H1 (cell line): ENCODE results near the gene SLC6A17. TPM values are rescaled to one million over a fixed set of nuclear protein-coding genes. Genes with fewer than 3 reads are reported as not detected.
A peak's percentile ranks its signal among the peaks of the same experiment; 100 is the strongest.

Experiments
- CTCF ChIA-PET: fragments of 300-600 bp; sonication (Branson Sonifier 250); formaldehyde crosslinking; loops from one replicate; lab custom pipeline; 2021; ENCODE audit not compliant: partially characterized antibody; lab: Charles Lee
- POLR2A ChIA-PET: fragments of 300-600 bp; sonication (Branson Sonifier 250); formaldehyde crosslinking; loops from one replicate; lab custom pipeline; 2021; ENCODE audit warnings: inconsistent platforms; ENCODE audit not compliant: partially characterized antibody; lab: Charles Lee
- DNase-seq, 2 experiments: peaks; one replicate each; pipeline versions ENCODE4 v3.0.0 to v3.0.0-alpha.2; 2010 to 2022; ENCODE audit warnings: low spot score in 2 of 2, low read depth in 1 of 2, mixed read lengths in 1 of 2
- FAIRE-seq: peaks from 2 replicates; lab custom pipeline; 2011; peaks lifted over from hg19 to GRCh38; lab: Jason Lieb, UNC
- H2AFZ ChIP-seq: 2 replicates; pipeline ENCODE4 v1.8.1; 2012; ENCODE audit warnings: low read length, inconsistent platforms
- H2AK5ac ChIP-seq: 2 replicates; pipeline ENCODE4 v1.6.1; 2013; ENCODE audit warnings: low read depth, low read length
- H2BK120ac ChIP-seq: replicated peaks from 2 replicates; pipeline ENCODE3; 2013; ENCODE audit warnings: low read depth, low read length, inconsistent platforms
- H2BK12ac ChIP-seq: 2 replicates; pipeline ENCODE4 v1.6.1; 2013; ENCODE audit warnings: low read depth, low read length
- H2BK15ac ChIP-seq: 2 replicates; pipeline ENCODE4 v1.6.1; 2013; ENCODE audit warnings: low read length
- H2BK20ac ChIP-seq: 2 replicates; pipeline ENCODE4 v1.6.1; 2013; ENCODE audit warnings: low read length
- H2BK5ac ChIP-seq: 2 replicates; pipeline ENCODE4 v1.6.1; 2013; ENCODE audit warnings: low read depth, low read length
- H3K14ac ChIP-seq: 2 replicates; pipeline ENCODE4 v1.6.1; 2013; ENCODE audit warnings: inconsistent platforms; ENCODE audit not compliant: insufficient read length
- H3K18ac ChIP-seq: 2 replicates; pipeline ENCODE4 v1.6.1; 2013; ENCODE audit warnings: low read length; ENCODE audit errors: extremely low read depth
- H3K23ac ChIP-seq: 2 replicates; pipeline ENCODE4 v1.6.1; 2013; ENCODE audit warnings: inconsistent platforms; ENCODE audit not compliant: insufficient read length
- H3K23me2 ChIP-seq: 2 replicates; pipeline ENCODE4 v1.6.1; 2013; ENCODE audit warnings: low read depth, low read length
- H3K27ac ChIP-seq: 2 replicates; pipeline ENCODE4 v1.6.1; 2011; ENCODE audit warnings: low read depth, low read length, inconsistent platforms
- H3K27me3 ChIP-seq, 4 experiments: replicated peaks in 1 of 4; 1 replicate in 1 of 4; 2 replicates in 3 of 4; pipeline versions ENCODE4 v1.6.1 to v1.8.1; 2011 to 2013; ENCODE audit warnings: low read length in 3 of 4, mild to moderate bottlenecking in 3 of 4, inconsistent platforms in 2 of 4, mixed read lengths in 2 of 4, moderate library complexity in 1 of 4; ENCODE audit not compliant: control insufficient read depth in 3 of 4, insufficient read depth in 3 of 4; ENCODE audit errors: extremely low read depth in 1 of 4
- H3K36me3 ChIP-seq, 4 experiments: 2 replicates each; pipeline versions ENCODE4 v1.6.1 to v1.8.1; 2011 to 2013; ENCODE audit warnings: mild to moderate bottlenecking in 4 of 4, low read length in 3 of 4, moderate library complexity in 2 of 4, control low read depth in 1 of 4, inconsistent platforms in 1 of 4; ENCODE audit not compliant: insufficient read depth in 4 of 4, control insufficient read depth in 2 of 4
- H3K4ac ChIP-seq: replicated peaks from 2 replicates; pipeline ENCODE3; 2013; ENCODE audit warnings: low read length, low read depth, mixed read lengths, inconsistent platforms; ENCODE audit not compliant: insufficient read length
- H3K4me1 ChIP-seq, 4 experiments: replicated peaks in 1 of 4; 1 replicate in 1 of 4; 2 replicates in 3 of 4; pipeline versions ENCODE4 v1.6.1 to v1.8.1; 2011 to 2013; ENCODE audit warnings: low read length in 3 of 4, inconsistent platforms in 2 of 4, mixed read lengths in 1 of 4; ENCODE audit not compliant: insufficient read depth in 4 of 4, control insufficient read depth in 3 of 4
- H3K4me2 ChIP-seq, 2 experiments: 2 replicates each; pipeline versions ENCODE4 v1.6.1 to v1.8.1; 2011 to 2013; ENCODE audit warnings: low read depth in 2 of 2, low read length in 2 of 2, control low read depth in 1 of 2, inconsistent platforms in 1 of 2, mild to moderate bottlenecking in 1 of 2; ENCODE audit not compliant: insufficient read depth in 1 of 2
- H3K4me3 ChIP-seq, 4 experiments: fragments of 200-600, 300-600 bp in 1 of 4; sonication (generic), shearing (Covaris generic), sonication (Bioruptor Twin) in 1 of 4; 2 replicates each; pipeline versions ENCODE4 v1.5.1 to v1.8.1; 2011 to 2016; ENCODE audit warnings: low read length in 4 of 4, low read depth in 3 of 4, control low read depth in 2 of 4, inconsistent platforms in 2 of 4, mild to moderate bottlenecking in 2 of 4, mixed read lengths in 1 of 4, moderate library complexity in 1 of 4; ENCODE audit not compliant: insufficient read depth in 2 of 4; ENCODE audit errors: extremely low read depth in 1 of 4
- H3K56ac ChIP-seq: replicated peaks from 2 replicates; pipeline ENCODE3; 2013; ENCODE audit warnings: low read depth, mild to moderate bottlenecking, mixed read lengths, low read length, inconsistent platforms; ENCODE audit not compliant: insufficient read length
- H3K79me1 ChIP-seq: 2 replicates; pipeline ENCODE4 v1.6.1; 2013; ENCODE audit warnings: low read depth, low read length, control low read depth
- H3K79me2 ChIP-seq, 2 experiments: 2 replicates each; pipeline versions ENCODE4 v1.6.1 to v1.8.1; 2012 to 2013; ENCODE audit warnings: low read length in 2 of 2, mild to moderate bottlenecking in 2 of 2, inconsistent platforms in 1 of 2; ENCODE audit not compliant: insufficient read depth in 2 of 2, control insufficient read depth in 1 of 2
- H3K9ac ChIP-seq, 4 experiments: replicated peaks in 1 of 4; 1 replicate in 1 of 4; 2 replicates in 3 of 4; pipeline versions ENCODE4 v1.6.1 to v1.8.1; 2011 to 2013; ENCODE audit warnings: low read depth in 3 of 4, low read length in 3 of 4, control low read depth in 2 of 4, mild to moderate bottlenecking in 2 of 4, moderate library complexity in 2 of 4, inconsistent platforms in 1 of 4; ENCODE audit errors: extremely low read depth in 1 of 4
- H3K9me3 ChIP-seq, 2 experiments: 2 replicates each; pipeline versions ENCODE4 v1.6.1 to v1.8.1; 2012 to 2013; ENCODE audit warnings: mild to moderate bottlenecking in 2 of 2, moderate library complexity in 2 of 2, control low read depth in 1 of 2, inconsistent platforms in 1 of 2, low read depth in 1 of 2, low read length in 1 of 2, mixed read lengths in 1 of 2; ENCODE audit not compliant: insufficient read depth in 2 of 2
- H4K20me1 ChIP-seq, 2 experiments: replicated peaks in 1 of 2; 2 replicates each; pipeline versions ENCODE3 to v1.8.1; 2011 to 2013; ENCODE audit warnings: inconsistent platforms in 2 of 2, low read length in 2 of 2, mild to moderate bottlenecking in 1 of 2; ENCODE audit not compliant: insufficient read depth in 2 of 2, control insufficient read depth in 1 of 2
- H4K5ac ChIP-seq: 2 replicates; pipeline ENCODE4 v1.6.1; 2013; ENCODE audit warnings: low read length, low read depth, mixed read lengths, inconsistent platforms; ENCODE audit not compliant: insufficient read length
- H4K8ac ChIP-seq: 2 replicates; pipeline ENCODE4 v1.8.0; 2013; ENCODE audit warnings: mild to moderate bottlenecking, moderate library complexity, low read length, inconsistent platforms; ENCODE audit not compliant: insufficient read depth; ENCODE audit errors: extremely low read depth
- H4K91ac ChIP-seq: replicated peaks from 2 replicates; pipeline ENCODE3; 2013; ENCODE audit warnings: low read length, mixed read lengths, inconsistent platforms; ENCODE audit not compliant: insufficient read length
- BCL11A ChIP-seq, 2 experiments: IDR thresholded peaks; one replicate each; pipeline ENCODE4 v1.6.1; 2011; ENCODE audit warnings: low read depth in 2 of 2, low read length in 2 of 2, mild to moderate bottlenecking in 2 of 2
- GABPA ChIP-seq: IDR thresholded peaks from 2 replicates; pipeline ENCODE4 v1.6.1; 2011; ENCODE audit warnings: mild to moderate bottlenecking, low read length, moderate library complexity, borderline replicate concordance; ENCODE audit not compliant: insufficient read depth
- JUND ChIP-seq: IDR thresholded peaks from 2 replicates; pipeline ENCODE4 v1.6.1; 2011; ENCODE audit warnings: mild to moderate bottlenecking, improper control_type of control experiment, low read length
- KDM1A ChIP-seq: fragments of 200-600, 300-600 bp; sonication (generic); IDR thresholded peaks from 2 replicates; pipeline ENCODE4 v1.7.1; 2016; ENCODE audit warnings: mild to moderate bottlenecking, low read length, borderline replicate concordance
- RAD21 ChIP-seq, 2 experiments: IDR thresholded peaks in 1 of 2; conservative IDR thresholded peaks in 1 of 2; 2 replicates each; pipeline ENCODE4 v1.6.1; 2011; ENCODE audit warnings: low read depth in 2 of 2, low read length in 2 of 2, improper control_type of control experiment in 1 of 2, inconsistent platforms in 1 of 2, mild to moderate bottlenecking in 1 of 2, moderate library complexity in 1 of 2
- SIN3A ChIP-seq, 2 experiments: IDR thresholded peaks in 1 of 2; conservative IDR thresholded peaks in 1 of 2; 2 replicates each; pipeline ENCODE4 v1.6.1; 2011 to 2012; ENCODE audit warnings: low read length in 2 of 2, improper control_type of control experiment in 1 of 2, low read depth in 1 of 2, mild to moderate bottlenecking in 1 of 2
- SP2 ChIP-seq: IDR thresholded peaks from 2 replicates; pipeline ENCODE4 v1.6.1; 2012; ENCODE audit warnings: mild to moderate bottlenecking, low read length, inconsistent platforms
- WGBS, 2 experiments: shearing (Covaris generic) in 1 of 2; methylation state at CpG; one replicate each; pipeline versions ENCODE4 v1.1.6 to v1.1.7; 2013 to 2015; ENCODE audit warnings: low lambda C conversion rate in 2 of 2, mixed read lengths in 2 of 2, inconsistent platforms in 1 of 2, low coverage in 1 of 2, missing lambda C conversion rate in 1 of 2; ENCODE audit not compliant: insufficient replicate concordance in 2 of 2, insufficient coverage in 1 of 2, insufficient read length in 1 of 2; ENCODE audit errors: extremely low coverage in 1 of 2, missing lambda C conversion rate in 1 of 2; 5-methylcytosine and 5-hydroxymethylcytosine counted together
- polyA plus RNA-seq, 7 experiments: library from polyadenylated mRNA; depleted of rRNA in 3 of 7; stranded (reverse) in 5 of 7; unstranded in 2 of 7; fragments of >200 nt in 5 of 7; fragments of 200-250 nt in 2 of 7; gene quantifications; 1 replicate in 5 of 7; 2 replicates in 1 of 7; 4 replicates in 1 of 7; pipeline versions ENCODE4 v1.2.1 to v1.2.3, GENCODE V29; 2011 to 2013; ENCODE audit warnings: missing spikeins in 2 of 7, mixed read lengths in 2 of 7
- total RNA-seq: library from RNA; stranded (reverse); fragmentation: NEBNext Ultra II Directional; extraction: Animal tissue kit (Norgen Biotek cat#: 25700); gene quantifications from 2 replicates; pipeline ENCODE4 v1.2.1, GENCODE V29; 2021
- TF ChIP-seq, protein P1 (sequence below), 3 experiments: IDR thresholded peaks; 1 replicate in 2 of 3; 2 replicates in 1 of 3; pipeline versions ENCODE4 v1.5.1 to v1.6.1; 2011; ENCODE audit warnings: low read length in 3 of 3, mild to moderate bottlenecking in 3 of 3, inconsistent platforms in 2 of 3, low read depth in 1 of 3, moderate library complexity in 1 of 3; ENCODE audit not compliant: insufficient read depth in 1 of 3; ENCODE audit errors: control extremely low read depth in 1 of 3

Gene SLC6A17
- total and polyA plus RNA-seq, 2 of the 8 experiments (the other 6 are each of a cell fraction or from before 2014, with no cell fraction given): 0.15 to 0.28 TPM

DNA sequence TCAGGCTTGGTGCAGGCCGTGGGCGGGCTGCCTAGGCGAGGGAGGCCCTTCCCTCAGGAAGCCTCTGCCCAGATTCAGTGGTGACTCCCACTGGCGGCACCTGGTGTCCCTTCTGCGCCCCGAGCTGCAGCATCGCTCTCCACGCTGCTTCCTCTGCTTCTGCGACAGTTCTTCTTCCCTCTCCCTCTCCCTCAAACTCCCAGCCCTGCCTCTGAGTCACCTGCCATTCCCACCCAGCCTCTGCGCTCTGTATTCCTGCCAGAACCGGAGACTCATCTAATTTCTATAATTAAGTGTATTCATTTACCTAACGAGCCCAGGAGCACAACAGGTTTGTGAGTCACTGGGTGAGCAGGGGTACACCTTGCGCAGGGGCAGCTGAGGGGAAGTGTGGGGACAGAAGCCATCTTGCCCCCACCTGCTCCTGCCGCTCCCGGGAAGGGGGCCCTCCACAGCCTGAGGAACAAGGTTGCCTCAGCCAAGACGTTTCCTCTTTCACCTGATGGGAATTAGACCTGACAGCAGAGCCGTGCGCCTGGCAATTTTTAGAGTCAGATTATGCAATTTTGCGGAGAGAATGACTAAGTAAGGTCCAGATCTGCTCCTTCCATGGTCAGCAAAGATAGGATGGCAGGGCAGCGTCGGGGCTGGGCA is 79.2 kb downstream of the SLC6A17 start:
- H3K9ac ChIP-seq: no peak overlapping the region
- no peak overlapping the region for H3K27ac ChIP-seq
- TF ChIP-seq SIN3A (conservative IDR thresholded peaks at IDR 0.05 in 1 of 2, IDR thresholded peaks at IDR 0.05 in 1 of 2; ENCODE audit: low read depth in 1 of 2, low read length in 2 of 2) (no peak), KDM1A (no peak), GABPA (no peak), SP2 (no peak), BCL11A (IDR thresholded peaks at IDR 0.05; ENCODE audit: low read depth in 2 of 2, low read length in 2 of 2) (no peak), JUND (no peak), RAD21 (IDR thresholded peaks at IDR 0.05 in 1 of 2, conservative IDR thresholded peaks at IDR 0.05 in 1 of 2; ENCODE audit: low read depth in 2 of 2, low read length in 2 of 2) (peak in 1 of 2 experiments; percentile 20; a peak in 1 of 4 replicates)
- TF ChIP-seq, protein P1, sequence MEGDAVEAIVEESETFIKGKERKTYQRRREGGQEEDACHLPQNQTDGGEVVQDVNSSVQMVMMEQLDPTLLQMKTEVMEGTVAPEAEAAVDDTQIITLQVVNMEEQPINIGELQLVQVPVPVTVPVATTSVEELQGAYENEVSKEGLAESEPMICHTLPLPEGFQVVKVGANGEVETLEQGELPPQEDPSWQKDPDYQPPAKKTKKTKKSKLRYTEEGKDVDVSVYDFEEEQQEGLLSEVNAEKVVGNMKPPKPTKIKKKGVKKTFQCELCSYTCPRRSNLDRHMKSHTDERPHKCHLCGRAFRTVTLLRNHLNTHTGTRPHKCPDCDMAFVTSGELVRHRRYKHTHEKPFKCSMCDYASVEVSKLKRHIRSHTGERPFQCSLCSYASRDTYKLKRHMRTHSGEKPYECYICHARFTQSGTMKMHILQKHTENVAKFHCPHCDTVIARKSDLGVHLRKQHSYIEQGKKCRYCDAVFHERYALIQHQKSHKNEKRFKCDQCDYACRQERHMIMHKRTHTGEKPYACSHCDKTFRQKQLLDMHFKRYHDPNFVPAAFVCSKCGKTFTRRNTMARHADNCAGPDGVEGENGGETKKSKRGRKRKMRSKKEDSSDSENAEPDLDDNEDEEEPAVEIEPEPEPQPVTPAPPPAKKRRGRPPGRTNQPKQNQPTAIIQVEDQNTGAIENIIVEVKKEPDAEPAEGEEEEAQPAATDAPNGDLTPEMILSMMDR (IDR thresholded peaks at IDR 0.05; ENCODE audit: control extremely low read depth in 1 of 3, insufficient read depth in 1 of 3, low read depth in 1 of 3, low read length in 3 of 3): peak in 1 of 3 experiments; percentile 2; a peak in 1 of 4 replicates
- no peak overlapping the region for H2AFZ ChIP-seq
- H4K20me1 ChIP-seq: peaks cover 2 to 4% of the 10 kb centered on the region in 2 experiments
- H2BK120ac ChIP-seq: no peak overlapping the region
- no peak overlapping the region for H2BK20ac ChIP-seq
- H3K36me3 ChIP-seq: peaks cover 0 to 5% (median 0%) of the 10 kb centered on the region in 4 experiments; a peak in 3 of 8 replicates
- no peak overlapping the region for H3K18ac ChIP-seq
- H3K14ac ChIP-seq: no peak overlapping the region
- CTCF ChIA-PET: interaction anchor here (1.5 to 3.0 kb wide), 3 partner anchors 21 to 171 kb away, joined by 4 to 17 read pairs (median 6); no protein-coding TSS in a partner anchor
- POLR2A ChIA-PET: interaction anchor here (1.5 to 1.6 kb wide), 2 partner anchors 10 to 11 kb away, joined by 5 to 6 read pairs; no protein-coding TSS in a partner anchor
- no peak overlapping the region for H2AK5ac ChIP-seq
- no peak overlapping the region for H4K5ac ChIP-seq
- FAIRE-seq: no peak
- no peak overlapping the region for H3K23ac ChIP-seq
- H3K4me3 ChIP-seq: no peak overlapping the region
- H3K27me3 ChIP-seq: no peaks in the 10 kb centered on the region
- H3K9me3 ChIP-seq: no peaks in the 10 kb centered on the region
- WGBS, 2 experiments: 86% methylated on average over 21 of the region's 21 CpGs; no CpG with 5 or more reads in 1 of the 2 experiments
- H3K79me2 ChIP-seq: no peaks in the 10 kb centered on the region
- no peak overlapping the region for H3K56ac ChIP-seq
- no peak overlapping the region for H2BK12ac ChIP-seq
- DNase-seq: no peak
- H3K4ac ChIP-seq: no peak overlapping the region
- H4K91ac ChIP-seq: no peak overlapping the region
- no peaks in the 10 kb centered on the region; the same call in 1 of the 2 replicates for H3K79me1 ChIP-seq
- 0 out of 2 replicates have a peak overlapping the region, but pooled peaks have one; percentile 35 for H2BK5ac ChIP-seq
- H4K8ac ChIP-seq: no peak overlapping the region; the same call in 1 of the 2 replicates
- no peak overlapping the region for H2BK15ac ChIP-seq
- H3K4me2 ChIP-seq: no peak overlapping the region
- no peaks in the 10 kb centered on the region for H3K23me2 ChIP-seq
- peaks cover 0 to 6% (median 3%) of the 10 kb centered on the region in 4 experiments; a peak in 1 of 7 replicates for H3K4me1 ChIP-seq
